Coronary artery (tissue), 2 donors: Measurements from ENCODE around the gene ST6GALNAC6.

Experiments
- DNase-seq: peaks from one replicate; pipeline ENCODE4 v3.0.0-alpha.2; 2017; ENCODE audit warnings: low spot score
- H3K27ac ChIP-seq, 2 donors: fragments of 200-600 bp; sonication (generic); one replicate each; pipeline ENCODE4 v1.5.1; 2016 to 2019
- H3K4me3 ChIP-seq: fragments of 200-600 bp; sonication (generic); 2 replicates; pipeline ENCODE4 v1.5.1; 2016; ENCODE audit warnings: mild to moderate bottlenecking, moderate library complexity
- CTCF ChIP-seq: fragments of 200-600 bp; sonication (generic); IDR thresholded peaks from one replicate; pipeline ENCODE4 v1.5.1; 2019; ENCODE audit warnings: antibody characterized with exemption

The ST6GALNAC6 gene

DNA sequence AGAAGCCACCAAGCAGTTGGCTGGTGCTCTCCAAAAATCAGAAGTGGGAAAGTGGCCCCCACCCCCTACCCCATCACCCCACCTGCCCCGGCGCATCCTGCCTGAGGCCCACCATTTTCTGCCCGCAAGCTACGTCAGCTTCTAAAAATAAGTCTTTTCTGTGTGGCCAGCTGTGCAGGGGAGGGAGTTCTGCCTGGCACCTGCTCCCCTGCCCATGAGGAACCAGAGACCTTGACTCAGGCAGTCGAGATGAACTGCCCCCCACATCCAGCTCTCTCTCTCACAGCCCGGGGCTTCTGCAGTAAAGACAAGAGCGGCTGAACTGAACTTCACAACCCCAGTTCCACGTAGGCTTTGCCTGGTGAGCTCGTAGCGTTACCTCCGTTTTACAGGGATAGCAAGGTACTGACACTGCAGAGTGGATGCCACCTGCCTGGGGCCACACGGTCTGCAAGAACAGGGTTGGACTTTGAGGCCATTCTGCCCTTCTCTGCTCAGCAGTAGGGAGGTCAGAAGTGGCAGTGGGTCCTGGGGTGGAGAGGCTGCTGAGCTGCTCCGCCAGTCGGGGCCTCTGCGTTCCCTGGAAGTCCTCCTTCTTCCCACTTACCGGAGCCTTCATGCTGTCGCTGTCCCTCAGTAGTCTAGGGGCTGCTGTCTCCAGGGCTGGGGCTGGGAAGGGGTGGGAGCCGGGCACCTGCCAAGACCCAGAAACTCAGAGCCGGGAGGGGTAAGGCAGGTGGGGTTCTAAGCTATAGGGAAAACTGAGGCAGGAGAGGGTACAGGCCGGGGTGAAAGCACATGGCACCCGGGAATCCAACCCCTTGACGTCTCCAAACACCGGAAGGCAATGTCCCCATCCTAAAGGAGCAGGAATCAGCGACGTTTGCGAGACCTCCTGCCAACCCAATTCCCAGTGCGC, 16.7 kb upstream of the ST6GALNAC6 start:
- no peak for DNase-seq
- Histone ChIP-seq H3K4me3 (peak overlapping the region; percentile 95), H3K27ac (peak overlapping the region; percentile 49 to 91)
- TF ChIP-seq CTCF, result no peak

DNA sequence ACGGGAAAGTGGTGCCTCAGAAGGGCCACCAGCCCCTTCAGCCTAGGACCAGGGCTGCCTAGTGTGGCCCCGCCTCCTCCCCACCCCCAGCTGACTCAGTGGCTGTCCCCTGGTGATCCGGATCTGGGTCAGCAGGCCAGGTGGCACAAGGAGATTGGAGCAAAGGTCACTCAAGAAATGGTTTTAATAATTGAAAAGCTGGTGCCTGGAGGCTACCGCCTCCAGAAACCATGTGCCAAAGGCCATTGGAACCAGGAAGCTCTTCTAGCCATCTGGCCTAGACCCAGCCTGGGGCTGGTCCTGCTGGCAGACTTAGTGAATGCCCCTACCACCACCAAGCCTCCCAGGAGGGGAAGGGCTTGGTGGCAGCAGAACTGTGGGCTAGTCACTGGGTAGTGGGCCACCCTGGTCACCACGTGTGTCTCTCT, 15.9 kb upstream of the ST6GALNAC6 start:
- no peak for TF ChIP-seq CTCF
- no peak for DNase-seq
- peak overlapping the region; percentile 95 for H3K4me3 ChIP-seq
- peak overlapping the region; percentile 49 to 91 for H3K27ac ChIP-seq

- no peak overlapping the region for H3K4me3 ChIP-seq
- TF ChIP-seq CTCF, result no peak
- DNase-seq, result no peak
- no peak overlapping the region for H3K27ac ChIP-seq
Measured at GRCh38 chr9:127913682-127914081, 14.3 kb upstream of the ST6GALNAC6 start.

- DNase-seq, result no peak
- H3K4me3 ChIP-seq, result no peak overlapping the region
- H3K27ac ChIP-seq, result no peak overlapping the region
- TF ChIP-seq CTCF, result no peak
Measured at GRCh38 chr9:127912882-127913281, 13.5 kb upstream of the ST6GALNAC6 start.

DNA sequence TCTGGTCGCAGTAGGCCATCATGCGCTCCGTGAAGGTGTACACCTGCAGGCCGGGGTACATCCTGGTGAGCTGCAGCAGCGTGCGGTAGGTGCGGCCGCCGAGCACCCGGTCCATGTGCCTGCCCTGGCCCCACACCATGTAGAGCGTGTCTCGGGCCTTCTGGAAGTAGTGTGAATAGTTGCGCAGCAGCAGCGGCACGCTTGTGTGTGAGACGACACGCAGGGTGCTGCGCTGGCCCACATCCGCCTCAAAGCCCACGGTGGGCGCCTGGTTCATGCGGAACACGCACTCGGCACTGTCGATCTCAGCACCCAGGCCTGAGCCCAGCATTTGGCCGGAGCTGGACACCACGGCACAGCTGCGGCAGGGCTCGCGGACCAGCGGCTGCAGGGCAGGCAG, 12.9 kb upstream of the ST6GALNAC6 start:
- Histone ChIP-seq H3K4me3 (no peak overlapping the region), H3K27ac (no peak overlapping the region)
- TF ChIP-seq CTCF, result no peak
- DNase-seq, result no peak

GRCh38 chr9:127910613-127911205, 11.3 kb upstream of the ST6GALNAC6 start:
- H3K27ac ChIP-seq, result peak overlapping the region in 1 of 2 donors; percentile 5
- no peak for DNase-seq
- no peak for TF ChIP-seq CTCF
- H3K4me3 ChIP-seq, result no peak overlapping the region
